Astrocyte (in vitro differentiated cells and primary cell): ENCODE results near the gene COMMD1. TPM values are rescaled to one million over a fixed set of nuclear protein-coding genes. Genes with fewer than 3 reads are reported as not detected.

Source experiments
- DNase-seq: peaks from one replicate; pipeline ENCODE4 v3.0.0-alpha.2; 2010; ENCODE audit warnings: low read depth
- FAIRE-seq: peaks from 2 replicates; lab custom pipeline; 2011; peaks lifted over from hg19 to GRCh38; lab: Jason Lieb, UNC
- H2AFZ ChIP-seq: 2 replicates; pipeline ENCODE4 v1.6.0; 2012; ENCODE audit warnings: low read depth, low read length, inconsistent platforms
- H3K27ac ChIP-seq: 2 replicates; pipeline ENCODE4 v1.5.1; 2011; ENCODE audit warnings: low read depth, low read length, inconsistent platforms
- H3K27me3 ChIP-seq: 2 replicates; pipeline ENCODE4 v1.6.0; 2011; ENCODE audit warnings: low read length, inconsistent platforms; ENCODE audit not compliant: insufficient read depth
- H3K36me3 ChIP-seq: 2 replicates; pipeline ENCODE4 v1.5.1; 2011; ENCODE audit warnings: low read length, inconsistent platforms; ENCODE audit not compliant: insufficient read depth
- H3K4me1 ChIP-seq: 2 replicates; pipeline ENCODE4 v1.5.1; 2011; ENCODE audit warnings: low read length, inconsistent platforms; ENCODE audit not compliant: insufficient read depth
- H3K4me2 ChIP-seq: 2 replicates; pipeline ENCODE4 v1.6.0; 2012; ENCODE audit warnings: low read length, inconsistent platforms
- H3K4me3 ChIP-seq: 2 replicates; pipeline ENCODE4 v1.5.1; 2011; ENCODE audit warnings: low read depth, mild to moderate bottlenecking, low read length, inconsistent platforms; ENCODE audit not compliant: insufficient read depth
- H3K79me2 ChIP-seq: 2 replicates; pipeline ENCODE4 v1.6.0; 2012; ENCODE audit warnings: mild to moderate bottlenecking, low read length, inconsistent platforms; ENCODE audit not compliant: insufficient read depth
- H3K9ac ChIP-seq: 2 replicates; pipeline ENCODE4 v1.6.0; 2012; ENCODE audit warnings: mild to moderate bottlenecking, low read length, inconsistent platforms
- H3K9me3 ChIP-seq: 2 replicates; pipeline ENCODE4 v1.5.1; 2012; ENCODE audit warnings: low read depth, mild to moderate bottlenecking, low read length, inconsistent platforms; ENCODE audit not compliant: insufficient read depth
- H4K20me1 ChIP-seq: 2 replicates; pipeline ENCODE4 v1.6.0; 2012; ENCODE audit warnings: low read length, inconsistent platforms; ENCODE audit not compliant: insufficient read depth
- H3K27ac Mint-ChIP-seq: one replicate; pipeline ENCODE4 v1.8.0; 2021; ENCODE audit warnings: mild to moderate bottlenecking, mixed read lengths; ENCODE audit not compliant: unreplicated experiment
- H3K27me3 Mint-ChIP-seq: one replicate; pipeline ENCODE4 v1.8.0; 2021; ENCODE audit warnings: low read depth, mixed read lengths; ENCODE audit not compliant: unreplicated experiment
- H3K36me3 Mint-ChIP-seq: one replicate; pipeline ENCODE4 v1.8.0; 2021; ENCODE audit warnings: low read depth, mixed read lengths; ENCODE audit not compliant: unreplicated experiment
- H3K4me1 Mint-ChIP-seq: one replicate; pipeline ENCODE4 v1.8.0; 2021; ENCODE audit warnings: low read depth, mixed read lengths; ENCODE audit not compliant: unreplicated experiment
- H3K4me3 Mint-ChIP-seq: one replicate; pipeline ENCODE4 v1.8.0; 2021; ENCODE audit warnings: mild to moderate bottlenecking, moderate library complexity, mixed read lengths; ENCODE audit not compliant: unreplicated experiment
- H3K9me3 Mint-ChIP-seq: one replicate; pipeline ENCODE4 v1.8.0; 2021; ENCODE audit warnings: mild to moderate bottlenecking, mixed read lengths; ENCODE audit not compliant: unreplicated experiment
- CTCF ChIP-seq: IDR thresholded peaks from 2 replicates; pipeline ENCODE4 v1.5.1; 2011; ENCODE audit warnings: low read depth, mild to moderate bottlenecking, inconsistent platforms, low read length, moderate library complexity; ENCODE audit not compliant: insufficient read depth
- EZH2 ChIP-seq: IDR thresholded peaks from 2 replicates; pipeline ENCODE4 v1.6.1; 2012; ENCODE audit warnings: mild to moderate bottlenecking, low read length, inconsistent platforms; ENCODE audit not compliant: insufficient read depth
- total RNA-seq: library from RNA; stranded (reverse); gene quantifications from 2 replicates; pipeline ENCODE4 v1.2.1, GENCODE V29; 2021

Gene COMMD1
- total RNA-seq, 1 donor from 2014 or later = 32.0 TPM

GRCh38 chr2:62099523-62100175, 194.2 kb downstream of the COMMD1 start:
- H3K4me1 Mint-ChIP-seq = no peaks in the 10 kb centered on the region
- FAIRE-seq = no peak

GRCh38 chr2:62101886-62102285, 196.4 kb downstream of the COMMD1 start:
- Mint-ChIP-seq H3K27ac (no peak overlapping the region), H3K4me3 (no peak overlapping the region), H3K36me3 (no peaks in the 10 kb centered on the region), H3K4me1 (no peaks in the 10 kb centered on the region), H3K27me3 (no peaks in the 10 kb centered on the region), H3K9me3 (no peaks in the 10 kb centered on the region)
- no peaks in the 10 kb centered on the region for H3K36me3 ChIP-seq
- no peaks in the 10 kb centered on the region for H3K79me2 ChIP-seq
- H3K4me2 ChIP-seq = no peak overlapping the region
- H3K27ac ChIP-seq = no peak overlapping the region
- H3K9ac ChIP-seq = no peak overlapping the region
- no peak overlapping the region for H2AFZ ChIP-seq
- FAIRE-seq (no peak), DNase-seq (no peak)
- H3K4me1 ChIP-seq = no peaks in the 10 kb centered on the region
- H3K4me3 ChIP-seq = no peak overlapping the region
- TF ChIP-seq CTCF = no peak
- TF ChIP-seq EZH2 = no peak
- no peaks in the 10 kb centered on the region for H4K20me1 ChIP-seq
- no peaks in the 10 kb centered on the region for H3K27me3 ChIP-seq
- H3K9me3 ChIP-seq = no peaks in the 10 kb centered on the region

More at GRCh38 chr2:62099523-62100175, 194.2 kb downstream of the COMMD1 start:
- Histone ChIP-seq H3K27me3 (no peaks in the 10 kb centered on the region), H3K4me3 (no peak overlapping the region), H3K9me3 (no peaks in the 10 kb centered on the region), H3K27ac (no peak overlapping the region), H4K20me1 (no peaks in the 10 kb centered on the region), H3K4me1 (no peaks in the 10 kb centered on the region), H3K9ac (no peak overlapping the region), H3K36me3 (no peaks in the 10 kb centered on the region), H3K79me2 (no peaks in the 10 kb centered on the region), H3K4me2 (no peak overlapping the region), H2AFZ (no peak overlapping the region)
- no peaks in the 10 kb centered on the region for H3K36me3 Mint-ChIP-seq
- no peaks in the 10 kb centered on the region for H3K27me3 Mint-ChIP-seq
- no peak overlapping the region for H3K27ac Mint-ChIP-seq
- TF ChIP-seq EZH2 (no peak), CTCF (no peak)
- H3K9me3 Mint-ChIP-seq = no peaks in the 10 kb centered on the region
- no peak overlapping the region for H3K4me3 Mint-ChIP-seq
- DNase-seq = no peak

- no peak overlapping the region for H3K9ac ChIP-seq
- no peak overlapping the region for H2AFZ ChIP-seq
- DNase-seq = no peak
- FAIRE-seq = no peak
- no peak overlapping the region for H3K4me2 ChIP-seq
- no peaks in the 10 kb centered on the region for H3K27me3 Mint-ChIP-seq
- H4K20me1 ChIP-seq = no peaks in the 10 kb centered on the region
- H3K36me3 ChIP-seq = no peaks in the 10 kb centered on the region
- no peak for TF ChIP-seq EZH2
- no peak for TF ChIP-seq CTCF
- no peaks in the 10 kb centered on the region for H3K27me3 ChIP-seq
- no peaks in the 10 kb centered on the region for H3K36me3 Mint-ChIP-seq
- H3K9me3 ChIP-seq = no peaks in the 10 kb centered on the region
- no peaks in the 10 kb centered on the region for H3K4me1 ChIP-seq
- no peak overlapping the region for H3K27ac ChIP-seq
- H3K27ac Mint-ChIP-seq = no peak overlapping the region
- H3K9me3 Mint-ChIP-seq = no peaks in the 10 kb centered on the region
- H3K4me3 Mint-ChIP-seq = no peak overlapping the region
- no peak overlapping the region for H3K4me3 ChIP-seq
- no peaks in the 10 kb centered on the region for H3K4me1 Mint-ChIP-seq
- H3K79me2 ChIP-seq = no peaks in the 10 kb centered on the region
These were observed 197.0 kb downstream of the COMMD1 start for GRCh38 chr2:62102402-62102920.
